GM19328 (cell line): ENCODE data around the gene PDIA3.
"Not testable (repeated sequence)": the region's sequence is repeated elsewhere in the genome, so short reads cannot be mapped to it uniquely, and the experiment has no call there.

Experiments
- ATAC-seq: cut with Tn5 transposase; IDR thresholded peaks from one replicate; pipeline ENCODE4 v1.9.1; 2021; ENCODE audit warnings: mild to moderate bottlenecking, moderate library complexity; ENCODE audit not compliant: unreplicated experiment

The PDIA3 gene

GRCh38 chr15:43808960-43809678 is 62.9 kb downstream of the PDIA3 start:
- peak; percentile 53 for ATAC-seq

DNA sequence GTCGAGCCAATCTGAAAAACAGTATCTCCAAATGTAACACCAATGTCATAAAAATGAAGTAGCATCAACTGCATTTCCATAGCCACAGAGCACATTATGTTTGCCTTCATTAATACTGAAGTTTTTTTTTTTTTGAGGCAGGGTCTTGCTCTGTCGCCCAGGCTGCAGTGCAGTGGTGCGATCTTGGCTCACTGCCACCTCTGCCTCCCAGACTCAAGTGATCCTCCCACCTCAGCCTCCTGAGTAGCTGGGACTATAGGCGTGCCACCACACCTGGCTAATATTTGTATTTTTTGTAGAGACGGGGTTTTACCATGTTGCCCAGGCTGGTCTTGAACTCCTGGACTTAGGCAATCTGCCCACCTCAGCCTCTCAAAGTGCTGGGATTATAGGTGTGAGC is 68.8 kb downstream of the PDIA3 start:
- ATAC-seq: not testable (repeated sequence)

- ATAC-seq: no peak
Measured at GRCh38 chr15:43821505-43821904, 75.3 kb downstream of the PDIA3 start.
